ENCODE measurements around the gene FBXO2.

The FBXO2 gene

DNA sequence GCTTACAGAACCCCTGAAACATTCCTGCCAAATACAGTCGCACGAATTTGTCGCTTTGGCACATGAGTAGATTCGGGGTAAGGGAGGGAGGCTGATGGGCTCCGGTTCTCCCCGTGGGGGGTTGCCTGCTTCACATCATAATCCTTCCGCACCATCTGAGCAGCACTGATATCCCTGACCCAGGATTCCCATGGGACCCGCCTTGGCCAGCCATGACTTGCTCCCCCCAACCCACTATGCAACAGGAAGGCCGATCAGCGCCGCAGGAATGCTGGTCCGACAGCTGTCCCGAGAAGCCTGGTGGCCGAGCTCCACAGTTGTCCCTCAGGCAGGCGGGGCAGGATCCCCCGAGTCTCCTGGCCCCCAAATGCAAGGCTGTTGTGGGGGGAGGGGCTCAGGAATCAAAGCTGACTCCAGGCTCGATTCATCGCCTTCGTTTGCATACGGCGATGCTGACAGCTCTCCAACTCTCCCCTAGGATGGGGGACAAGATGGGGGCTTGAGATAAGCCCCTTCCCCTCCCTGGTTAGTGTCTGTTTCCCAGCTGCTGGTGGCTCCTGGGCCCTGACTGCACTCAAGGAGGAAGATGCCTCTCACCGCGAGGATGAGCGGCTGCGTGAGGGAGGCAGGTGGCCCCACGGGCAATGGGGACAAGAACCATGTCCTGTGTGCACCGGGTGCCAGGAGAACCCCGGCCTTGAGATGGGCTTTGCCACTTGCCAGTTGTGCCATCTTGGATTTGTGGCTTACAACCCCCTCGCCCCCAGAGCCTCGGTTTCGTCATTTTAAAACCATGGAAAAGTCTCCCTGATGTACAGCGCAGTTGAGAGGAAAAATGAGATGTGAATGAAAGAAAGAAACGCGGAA is 46.6 kb upstream of the FBXO2 start:
- ChIA-PET CTCF (no interaction called here), POLR2A (no interaction called here)
- no peak for TF ChIP-seq CTBP1 (IDR thresholded peaks at IDR 0.05; ENCODE audit: borderline replicate concordance)
- no peak for TF ChIP-seq FOXM1 (IDR thresholded peaks at IDR 0.05; ENCODE audit: borderline replicate concordance)
- TF ChIP-seq SUZ12 (IDR thresholded peaks at IDR 0.05) = no peak
- TF ChIP-seq BHLHE40 (IDR thresholded peaks at IDR 0.05; ENCODE audit: borderline replicate concordance) = no peak
- no peak for TF ChIP-seq ZNF384 (IDR thresholded peaks at IDR 0.05)
- TF ChIP-seq SP1 (IDR thresholded peaks at IDR 0.05) = no peak
- TF ChIP-seq L3MBTL2 (conservative IDR thresholded peaks at IDR 0.05) = no peak
- no peak for TF ChIP-seq NFRKB (IDR thresholded peaks at IDR 0.05)
- TF ChIP-seq ARNT (IDR thresholded peaks at IDR 0.05) = no peak
- no peak for TF ChIP-seq FOXA1 (IDR thresholded peaks at IDR 0.05)
- DNase-seq (ENCODE audit: extremely low spot score) = no peak

DNA sequence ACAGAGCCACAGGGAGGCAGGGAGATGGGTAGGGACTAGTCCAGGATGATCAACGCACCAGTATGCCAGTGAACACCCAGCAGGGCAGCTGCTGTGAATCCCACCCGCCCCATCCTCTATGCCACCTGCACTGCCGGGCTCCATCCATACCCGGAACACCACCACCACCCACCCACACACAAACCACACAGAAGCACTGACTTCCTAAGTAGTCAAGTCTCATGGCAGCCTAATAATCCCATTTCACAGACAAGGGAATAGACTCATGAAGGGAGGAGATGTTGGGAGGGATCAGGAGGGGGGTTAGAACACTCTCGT is 43.6 kb upstream of the FBXO2 start:
- ChIA-PET CTCF (interaction anchor here (1.5 to 1.6 kb wide), 2 partner anchors 10 to 22 kb away, joined by 3 to 5 read pairs; no protein-coding TSS in a partner anchor), POLR2A (no interaction called here)
- DNase-seq (ENCODE audit: extremely low spot score) = no peak
- no peak for TF ChIP-seq HDGF (IDR thresholded peaks at IDR 0.05; ENCODE audit: borderline replicate concordance)
- no peak for TF ChIP-seq BHLHE40 (IDR thresholded peaks at IDR 0.05; ENCODE audit: borderline replicate concordance)
- TF ChIP-seq, protein P1, sequence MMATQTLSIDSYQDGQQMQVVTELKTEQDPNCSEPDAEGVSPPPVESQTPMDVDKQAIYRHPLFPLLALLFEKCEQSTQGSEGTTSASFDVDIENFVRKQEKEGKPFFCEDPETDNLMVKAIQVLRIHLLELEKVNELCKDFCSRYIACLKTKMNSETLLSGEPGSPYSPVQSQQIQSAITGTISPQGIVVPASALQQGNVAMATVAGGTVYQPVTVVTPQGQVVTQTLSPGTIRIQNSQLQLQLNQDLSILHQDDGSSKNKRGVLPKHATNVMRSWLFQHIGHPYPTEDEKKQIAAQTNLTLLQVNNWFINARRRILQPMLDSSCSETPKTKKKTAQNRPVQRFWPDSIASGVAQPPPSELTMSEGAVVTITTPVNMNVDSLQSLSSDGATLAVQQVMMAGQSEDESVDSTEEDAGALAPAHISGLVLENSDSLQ (IDR thresholded peaks at IDR 0.05) = no peak
- TF ChIP-seq SUZ12 (IDR thresholded peaks at IDR 0.05) = no peak
- no peak for TF ChIP-seq LEF1 (IDR thresholded peaks at IDR 0.05; ENCODE audit: borderline replicate concordance)
- TF ChIP-seq L3MBTL2 (conservative IDR thresholded peaks at IDR 0.05) = no peak
- TF ChIP-seq ELF4 (IDR thresholded peaks at IDR 0.05) = no peak
- TF ChIP-seq TARDBP (IDR thresholded peaks at IDR 0.05) = no peak
- TF ChIP-seq FOXM1 (IDR thresholded peaks at IDR 0.05; ENCODE audit: borderline replicate concordance) = no peak
- TF ChIP-seq NFRKB (IDR thresholded peaks at IDR 0.05) = no peak
- TF ChIP-seq CTBP1 (IDR thresholded peaks at IDR 0.05; ENCODE audit: borderline replicate concordance) = no peak
- no peak for TF ChIP-seq ARNT (IDR thresholded peaks at IDR 0.05)

DNA sequence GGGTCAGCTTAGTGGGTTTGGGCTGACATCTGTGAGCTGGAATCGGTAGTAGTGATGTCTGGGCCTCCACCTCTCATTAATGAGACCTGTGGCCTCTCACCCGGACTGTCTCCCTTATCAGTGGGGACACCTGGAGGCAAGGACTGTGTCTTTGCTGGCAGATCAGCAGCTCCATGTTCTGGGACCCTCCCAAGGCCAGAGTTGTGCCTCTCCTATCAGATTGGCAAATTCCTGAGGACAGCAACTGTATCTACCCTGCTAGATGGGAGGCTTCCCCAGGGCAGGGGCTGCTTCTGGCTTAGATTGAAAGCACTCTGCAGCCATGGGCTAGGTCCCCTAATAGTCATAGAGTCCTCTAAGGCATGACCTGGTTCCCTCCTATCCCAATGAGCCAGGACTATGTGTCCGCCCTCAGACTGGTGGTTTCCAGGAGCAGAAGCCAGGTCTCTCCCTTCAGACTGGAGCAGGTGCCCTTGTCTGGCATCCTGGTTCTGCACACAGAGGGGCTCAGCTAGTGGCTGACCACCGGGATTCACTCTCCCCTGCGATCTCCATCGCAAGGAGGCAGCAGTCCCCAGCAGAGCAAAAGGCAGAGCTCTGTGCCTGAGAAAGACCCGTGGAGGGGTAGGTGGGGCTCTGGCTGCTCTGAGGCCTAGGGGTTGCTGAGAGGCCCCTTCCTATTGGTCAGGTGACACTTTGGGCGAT is 43.1 kb upstream of the FBXO2 start:
- DNase-seq (ENCODE audit: extremely low spot score) = no peak
- CTCF ChIA-PET = interaction anchor here (1.5 to 1.6 kb wide), 2 partner anchors 10 to 22 kb away, joined by 3 to 5 read pairs; no protein-coding TSS in a partner anchor
- POLR2A ChIA-PET = no interaction called here
- TF ChIP-seq ARNT (IDR thresholded peaks at IDR 0.05) (no peak), LEF1 (IDR thresholded peaks at IDR 0.05; ENCODE audit: borderline replicate concordance) (no peak), NFRKB (IDR thresholded peaks at IDR 0.05) (no peak), FOXK2 (IDR thresholded peaks at IDR 0.05) (no peak), HDGF (IDR thresholded peaks at IDR 0.05; ENCODE audit: borderline replicate concordance) (no peak), FOXM1 (IDR thresholded peaks at IDR 0.05; ENCODE audit: borderline replicate concordance) (no peak), CTBP1 (IDR thresholded peaks at IDR 0.05; ENCODE audit: borderline replicate concordance) (no peak), ZNF384 (IDR thresholded peaks at IDR 0.05) (no peak), FOXA1 (IDR thresholded peaks at IDR 0.05) (no peak), TARDBP (IDR thresholded peaks at IDR 0.05) (no peak), SUZ12 (IDR thresholded peaks at IDR 0.05) (no peak), ELF4 (IDR thresholded peaks at IDR 0.05) (no peak)

DNA sequence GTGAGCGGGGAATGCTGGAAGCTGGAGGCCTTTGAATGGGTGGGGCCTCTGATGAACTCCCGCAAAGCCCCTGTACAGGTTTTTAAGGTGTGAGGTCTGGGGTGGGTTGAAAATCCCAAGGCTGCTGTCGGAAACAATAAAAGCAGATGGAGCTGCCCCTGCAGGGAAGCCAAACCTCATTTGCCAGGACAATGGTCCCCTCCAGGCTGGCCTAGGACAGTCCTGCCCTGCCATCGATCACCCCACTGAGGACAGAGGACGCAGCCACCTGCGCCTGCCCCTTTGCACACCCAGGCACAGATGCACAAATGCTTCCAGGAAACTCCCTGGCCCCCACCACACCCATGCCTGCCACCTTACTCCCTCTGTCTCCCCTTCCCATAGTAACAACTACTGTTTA is 41.6 kb upstream of the FBXO2 start:
- TF ChIP-seq FOXK2 (IDR thresholded peaks at IDR 0.05) = no peak
- no peak for TF ChIP-seq ZNF384 (IDR thresholded peaks at IDR 0.05)
- TF ChIP-seq FOXM1 (IDR thresholded peaks at IDR 0.05; ENCODE audit: borderline replicate concordance) = no peak
- TF ChIP-seq L3MBTL2 (conservative IDR thresholded peaks at IDR 0.05) = no peak
- TF ChIP-seq FOXA1 (IDR thresholded peaks at IDR 0.05) = no peak
- no peak for TF ChIP-seq NFRKB (IDR thresholded peaks at IDR 0.05)
- no peak for TF ChIP-seq ARNT (IDR thresholded peaks at IDR 0.05)
- TF ChIP-seq SP1 (IDR thresholded peaks at IDR 0.05) = no peak
- TF ChIP-seq LEF1 (IDR thresholded peaks at IDR 0.05; ENCODE audit: borderline replicate concordance) = no peak
- TF ChIP-seq HDGF (IDR thresholded peaks at IDR 0.05; ENCODE audit: borderline replicate concordance) = no peak
- no peak for TF ChIP-seq SUZ12 (IDR thresholded peaks at IDR 0.05)
- TF ChIP-seq CTBP1 (IDR thresholded peaks at IDR 0.05; ENCODE audit: borderline replicate concordance) = no peak
- TF ChIP-seq TARDBP (IDR thresholded peaks at IDR 0.05) = no peak
- TF ChIP-seq BHLHE40 (IDR thresholded peaks at IDR 0.05; ENCODE audit: borderline replicate concordance) = no peak
- ChIA-PET POLR2A (no interaction called here), CTCF (interaction anchor here (0.6 to 1.2 kb wide), 2 partner anchors 14 to 15 kb away, joined by 3 read pairs; no protein-coding TSS in a partner anchor)

DNA sequence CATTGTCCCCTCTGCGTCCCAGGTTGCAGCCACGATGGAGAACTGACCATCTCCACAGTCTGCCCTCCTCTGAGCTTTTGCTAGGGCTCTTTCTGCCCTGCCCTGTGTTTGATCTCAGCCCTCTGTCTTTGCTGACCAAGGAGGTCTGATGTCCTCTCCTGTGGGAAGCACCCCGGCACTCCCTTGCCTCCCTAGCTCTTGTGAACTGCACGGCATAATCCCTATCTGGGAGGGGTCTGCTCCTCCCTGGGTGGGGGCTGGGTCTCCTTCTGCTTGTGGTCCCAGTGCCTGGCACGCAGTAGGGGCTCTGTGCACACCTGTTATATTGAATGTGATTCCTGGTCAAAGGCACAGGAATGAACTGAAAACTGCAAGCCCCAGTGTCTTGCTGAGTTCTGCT is 39.7 kb upstream of the FBXO2 start:
- CTCF ChIA-PET = interaction anchor here (0.8 kb wide), 1 partner anchor 12 kb away, joined by 6 read pairs; no protein-coding TSS in a partner anchor
- DNase-seq (ENCODE audit: extremely low spot score) = no peak
- POLR2A ChIA-PET = no interaction called here
- TF ChIP-seq FOXK2 (IDR thresholded peaks at IDR 0.05) = no peak
- TF ChIP-seq ARNT (IDR thresholded peaks at IDR 0.05) = no peak
- no peak for TF ChIP-seq SUZ12 (IDR thresholded peaks at IDR 0.05)
- no peak for TF ChIP-seq CTBP1 (IDR thresholded peaks at IDR 0.05; ENCODE audit: borderline replicate concordance)
- TF ChIP-seq FOXM1 (IDR thresholded peaks at IDR 0.05; ENCODE audit: borderline replicate concordance) = no peak
- no peak for TF ChIP-seq ELF4 (IDR thresholded peaks at IDR 0.05)
- TF ChIP-seq ZNF384 (IDR thresholded peaks at IDR 0.05) = no peak
- no peak for TF ChIP-seq SP1 (IDR thresholded peaks at IDR 0.05)
- TF ChIP-seq HDGF (IDR thresholded peaks at IDR 0.05; ENCODE audit: borderline replicate concordance) = no peak

More for the DNA sequence above, 41.6 kb upstream of the FBXO2 start:
- DNase-seq (ENCODE audit: extremely low spot score) = no peak

DNA sequence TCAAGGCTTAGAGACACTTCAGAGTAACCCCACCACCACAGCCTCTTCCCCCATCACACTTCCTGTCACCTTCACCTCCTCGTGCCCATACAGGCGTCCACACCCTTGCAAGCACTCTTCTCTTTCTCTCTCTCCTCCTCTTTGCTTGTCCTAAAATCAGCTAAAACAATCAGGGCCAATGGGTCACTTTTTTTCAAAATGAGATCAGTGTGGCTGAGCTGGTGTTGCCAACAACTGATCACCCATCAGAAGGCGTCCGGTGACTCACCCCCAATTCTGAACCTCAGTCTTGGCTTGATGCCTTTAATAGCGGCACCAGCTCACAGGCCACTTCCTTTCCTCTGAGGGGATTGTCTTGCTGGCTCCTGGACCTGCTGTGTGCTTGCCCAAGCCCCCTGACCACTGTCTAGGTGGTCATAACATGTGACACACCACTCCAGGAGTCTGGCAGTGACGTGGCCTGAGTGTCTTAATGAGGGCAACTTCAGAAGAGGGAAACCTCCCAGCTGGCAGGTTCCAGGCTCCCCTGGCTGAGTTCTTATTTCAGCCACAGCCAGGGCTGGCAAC is 38.9 kb upstream of the FBXO2 start:
- ChIA-PET CTCF (interaction anchor here (0.8 kb wide), 1 partner anchor 11 kb away, joined by 6 read pairs; no protein-coding TSS in a partner anchor), POLR2A (interaction anchor here (0.5 kb wide), 1 partner anchor 368 kb away, joined by 4 read pairs; no protein-coding TSS in a partner anchor)
- DNase-seq (ENCODE audit: extremely low spot score) = no peak
- TF ChIP-seq BHLHE40 (IDR thresholded peaks at IDR 0.05; ENCODE audit: borderline replicate concordance) (no peak), SP1 (IDR thresholded peaks at IDR 0.05) (no peak), L3MBTL2 (conservative IDR thresholded peaks at IDR 0.05) (no peak), CTBP1 (IDR thresholded peaks at IDR 0.05; ENCODE audit: borderline replicate concordance) (no peak), FOXK2 (IDR thresholded peaks at IDR 0.05) (no peak), TARDBP (IDR thresholded peaks at IDR 0.05) (no peak)
- TF ChIP-seq, protein P1 (IDR thresholded peaks at IDR 0.05) = no peak
